ENCODE data around the gene CDK11A.
A peak's percentile ranks its signal among the peaks of the same experiment; 100 is the strongest.
"Not testable (repeated sequence)": the region's sequence is repeated elsewhere in the genome, so short reads cannot be mapped to it uniquely, and the experiment has no call there.

CDK11A gene

GRCh38 chr1:1754051-1754815 lies 30.1 kb upstream of the CDK11A start:
- DNase-seq (ENCODE audit: low read depth) = no peak

GRCh38 chr1:1753607-1754005 lies 29.4 kb upstream of the CDK11A start:
- DNase-seq (ENCODE audit: low read depth) = no peak

- DNase-seq (ENCODE audit: low read depth) = no peak
Measured at GRCh38 chr1:1752636-1753606, 28.8 kb upstream of the CDK11A start.

- no peak for DNase-seq (ENCODE audit: low read depth)
Measured at GRCh38 chr1:1752190-1752589, 28.0 kb upstream of the CDK11A start.

GRCh38 chr1:1749941-1750340 lies 25.8 kb upstream of the CDK11A start:
- DNase-seq (ENCODE audit: low read depth) = not testable (repeated sequence)

- no peak for DNase-seq (ENCODE audit: low read depth)
Measured at GRCh38 chr1:1748686-1749321, 24.6 kb upstream of the CDK11A start.

- not testable (repeated sequence) for DNase-seq (ENCODE audit: low read depth)
Measured at GRCh38 chr1:1746566-1746909, 22.4 kb upstream of the CDK11A start.

GRCh38 chr1:1745651-1746565 lies 21.8 kb upstream of the CDK11A start:
- DNase-seq (ENCODE audit: low read depth) = peak; percentile 83

GRCh38 chr1:1742529-1742928 lies 18.4 kb upstream of the CDK11A start:
- DNase-seq (ENCODE audit: low read depth) = not testable (repeated sequence)

GRCh38 chr1:1741013-1741412 lies 16.9 kb upstream of the CDK11A start:
- not testable (repeated sequence) for DNase-seq (ENCODE audit: low read depth)

GRCh38 chr1:1738799-1739337 lies 14.7 kb upstream of the CDK11A start:
- not testable (repeated sequence) for DNase-seq (ENCODE audit: low read depth)

GRCh38 chr1:1737675-1738590 lies 13.8 kb upstream of the CDK11A start:
- DNase-seq (ENCODE audit: low read depth) = not testable (repeated sequence)

- no peak for DNase-seq (ENCODE audit: low read depth)
Measured at GRCh38 chr1:1732381-1732780, 8.2 kb upstream of the CDK11A start.

- DNase-seq (ENCODE audit: low read depth) = no peak
Measured at GRCh38 chr1:1730870-1731269, 6.7 kb upstream of the CDK11A start.

GRCh38 chr1:1730230-1730629 lies 6.1 kb upstream of the CDK11A start:
- DNase-seq (ENCODE audit: low read depth) = not testable (repeated sequence)

- not testable (repeated sequence) for DNase-seq (ENCODE audit: low read depth)
Measured at GRCh38 chr1:1729116-1729816, 5.1 kb upstream of the CDK11A start.

GRCh38 chr1:1728308-1729005 lies 4.3 kb upstream of the CDK11A start:
- not testable (repeated sequence) for DNase-seq (ENCODE audit: low read depth)

GRCh38 chr1:1727131-1727651 lies 3.0 kb upstream of the CDK11A start:
- not testable (repeated sequence) for DNase-seq (ENCODE audit: low read depth)
